GM18508 (cell line): Measurements from ENCODE around the gene ACOX3.
"Not testable (repeated sequence)": the region's sequence is repeated elsewhere in the genome, so short reads cannot be mapped to it uniquely, and the experiment has no call there.

Source experiments
- ATAC-seq: cut with Tn5 transposase; IDR thresholded peaks from one replicate; pipeline ENCODE4 v1.9.1; 2021; ENCODE audit warnings: moderate number of reproducible peaks; ENCODE audit not compliant: insufficient read depth, unreplicated experiment

ACOX3 gene

DNA sequence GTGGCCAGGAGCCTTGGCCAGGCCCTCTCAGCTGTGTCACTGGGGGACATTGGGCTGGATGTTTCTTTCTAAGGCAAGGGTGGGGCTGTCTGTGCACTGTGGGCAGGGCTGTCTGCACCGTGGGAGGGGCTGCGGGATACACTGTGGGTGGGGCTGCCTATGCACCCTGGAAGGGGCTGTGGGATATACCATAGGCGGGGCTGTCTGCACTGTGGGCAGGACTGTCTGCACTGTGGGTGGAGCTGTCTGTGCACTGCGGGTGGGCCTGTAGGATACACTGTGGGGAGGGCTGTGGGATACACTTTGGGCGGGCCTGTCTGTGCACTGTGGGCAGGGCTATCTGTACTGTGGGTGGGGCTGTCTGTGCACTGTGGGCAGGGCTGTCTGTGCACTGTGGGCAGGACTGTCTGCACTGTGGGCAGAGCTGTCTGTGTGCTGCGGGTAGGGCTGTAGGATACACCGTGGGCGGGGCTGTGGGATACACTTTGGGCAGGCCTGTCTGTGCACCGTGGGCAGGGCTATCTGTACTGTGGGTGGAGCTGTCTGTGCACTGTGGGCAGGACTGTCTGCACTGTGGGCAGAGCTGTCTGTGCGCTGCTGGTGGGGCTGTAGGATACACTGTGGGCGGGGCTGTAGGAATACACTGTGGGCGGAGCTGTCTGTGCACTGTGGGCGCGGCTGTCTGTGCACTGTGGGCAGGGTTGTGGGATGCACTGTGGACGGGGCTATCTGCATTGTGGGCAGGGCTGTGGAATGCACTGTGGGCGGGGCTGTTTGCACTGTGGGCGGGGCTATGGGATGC is 31.1 kb downstream of the ACOX3 start:
- no peak for ATAC-seq

DNA sequence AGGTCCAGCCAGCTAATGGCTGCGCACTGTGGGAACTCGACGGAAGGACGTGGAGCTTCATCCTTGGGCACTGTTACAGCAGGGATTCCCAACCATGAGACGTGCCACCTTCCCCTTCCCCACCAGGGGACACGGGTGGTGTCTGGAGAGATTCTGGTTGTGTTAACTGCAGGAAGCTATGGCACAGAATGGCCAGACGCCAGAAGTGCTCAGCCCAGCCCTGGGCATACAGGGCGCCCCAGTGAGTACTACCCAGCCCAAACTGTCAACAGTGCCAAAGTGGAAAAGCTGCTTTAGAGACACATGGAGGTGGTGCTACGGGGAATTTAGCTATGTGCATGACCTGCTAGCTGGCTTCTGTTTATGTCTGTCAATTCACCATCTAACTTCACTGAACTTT is 32.8 kb downstream of the ACOX3 start:
- ATAC-seq = no peak

DNA sequence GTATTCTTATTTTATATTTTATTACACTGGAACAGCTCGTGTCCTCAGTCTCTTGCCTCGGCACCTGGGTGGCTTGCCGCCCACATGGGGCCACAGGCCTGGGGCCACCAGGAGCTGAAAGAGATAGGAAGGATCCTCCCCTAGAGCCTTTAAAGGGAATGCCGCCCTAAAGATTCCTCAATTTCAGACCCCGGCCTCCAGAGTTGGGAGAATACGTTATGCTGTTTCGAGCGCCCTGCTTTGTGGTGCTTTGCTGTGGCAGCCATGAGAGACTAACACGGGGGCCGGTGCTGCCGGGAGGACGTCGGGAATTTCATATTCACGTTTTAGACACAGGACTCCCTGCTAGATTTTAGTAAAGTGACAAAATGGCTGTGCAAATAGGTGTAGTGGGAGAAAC is 33.2 kb downstream of the ACOX3 start:
- no peak for ATAC-seq

DNA sequence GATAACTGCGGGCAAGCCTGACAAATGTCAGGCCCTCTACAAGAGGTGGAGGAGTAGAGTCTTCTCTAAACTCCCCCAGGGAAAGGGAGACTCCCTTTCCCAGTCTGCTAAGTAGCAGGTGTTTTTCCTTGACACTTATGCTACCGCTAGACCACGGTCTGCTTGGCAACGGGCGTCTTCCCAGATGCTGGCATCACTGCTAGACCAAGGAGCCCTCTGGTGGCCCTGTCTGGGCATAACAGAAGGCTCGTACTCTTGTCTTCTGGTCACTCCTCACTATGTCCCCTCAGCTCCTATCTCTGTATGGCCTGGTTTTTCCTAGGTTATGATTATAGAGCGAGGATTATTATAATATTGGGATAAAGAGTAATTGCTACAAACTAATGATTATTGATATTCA is 33.6 kb downstream of the ACOX3 start:
- not testable (repeated sequence) for ATAC-seq

DNA sequence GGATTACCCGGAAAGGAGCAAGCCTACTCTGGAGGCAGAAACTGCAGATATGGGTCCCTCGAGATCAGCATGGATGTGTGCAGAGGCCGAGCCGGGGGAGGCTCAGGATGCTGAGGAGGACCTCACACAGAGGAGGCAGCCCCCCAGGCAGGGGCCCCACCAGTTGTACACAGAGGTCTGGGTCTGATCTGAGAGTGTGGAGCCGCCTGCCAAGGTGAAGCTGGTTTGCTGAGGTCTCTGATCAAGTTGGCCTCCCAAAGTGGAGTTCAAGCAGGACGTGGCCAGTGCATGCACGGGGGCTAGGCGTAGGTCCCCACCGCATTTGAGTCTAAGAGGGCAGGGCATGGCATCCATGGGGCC is 35.0 kb downstream of the ACOX3 start:
- ATAC-seq = no peak

DNA sequence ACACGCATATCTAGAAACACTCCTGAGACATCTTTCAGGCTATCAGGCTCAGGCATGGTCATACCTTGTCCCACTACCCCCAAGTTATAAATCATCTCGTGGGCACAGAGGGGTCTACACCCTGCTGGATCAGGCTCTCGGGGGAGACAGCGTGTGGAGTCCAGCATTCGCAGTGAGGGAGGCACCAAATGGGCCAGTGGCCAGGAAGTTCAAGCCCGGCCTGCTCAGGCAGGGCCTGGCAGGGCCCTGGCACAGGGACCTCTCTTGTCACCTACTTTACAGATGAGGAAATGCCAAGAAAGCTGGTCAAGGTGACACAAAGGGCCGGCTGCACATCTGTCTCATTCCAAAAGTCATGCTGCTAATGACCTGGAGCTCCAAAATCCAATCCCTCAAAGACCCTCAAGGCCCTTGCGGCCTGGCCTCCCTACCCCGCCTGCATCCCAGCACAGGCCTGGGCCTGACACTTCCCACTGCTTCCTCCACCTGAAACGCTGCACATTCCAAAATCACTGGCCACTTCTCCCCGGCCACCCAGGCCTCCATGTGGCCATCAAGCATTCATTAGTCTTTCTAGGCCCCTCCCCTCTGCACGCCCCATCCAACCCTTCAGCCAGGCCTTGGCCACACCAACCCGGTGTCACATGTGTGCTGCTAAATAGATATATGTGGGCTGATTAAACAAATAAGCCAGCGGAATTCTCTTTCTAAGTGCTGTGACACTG is 35.6 kb downstream of the ACOX3 start:
- ATAC-seq = no peak

DNA sequence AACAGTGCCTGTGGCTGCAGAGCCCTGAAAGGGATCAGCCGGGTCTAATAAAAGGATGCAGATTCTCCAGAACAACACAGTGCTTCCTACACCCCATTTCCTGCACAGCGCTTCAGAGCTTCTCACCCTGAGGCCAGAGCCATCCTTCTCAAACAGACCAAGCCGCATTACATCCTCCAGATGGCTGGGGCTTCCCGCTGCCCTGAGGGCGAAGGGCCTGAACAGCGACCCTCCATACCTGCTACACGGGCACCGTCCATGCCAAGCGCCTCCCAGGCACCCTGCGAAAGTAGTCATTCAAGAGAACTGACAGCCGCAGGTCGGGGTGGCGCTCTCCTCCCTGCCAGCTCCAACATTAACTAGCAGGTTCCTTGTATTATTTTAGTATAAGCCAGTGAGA is 36.5 kb downstream of the ACOX3 start:
- ATAC-seq = no peak

DNA sequence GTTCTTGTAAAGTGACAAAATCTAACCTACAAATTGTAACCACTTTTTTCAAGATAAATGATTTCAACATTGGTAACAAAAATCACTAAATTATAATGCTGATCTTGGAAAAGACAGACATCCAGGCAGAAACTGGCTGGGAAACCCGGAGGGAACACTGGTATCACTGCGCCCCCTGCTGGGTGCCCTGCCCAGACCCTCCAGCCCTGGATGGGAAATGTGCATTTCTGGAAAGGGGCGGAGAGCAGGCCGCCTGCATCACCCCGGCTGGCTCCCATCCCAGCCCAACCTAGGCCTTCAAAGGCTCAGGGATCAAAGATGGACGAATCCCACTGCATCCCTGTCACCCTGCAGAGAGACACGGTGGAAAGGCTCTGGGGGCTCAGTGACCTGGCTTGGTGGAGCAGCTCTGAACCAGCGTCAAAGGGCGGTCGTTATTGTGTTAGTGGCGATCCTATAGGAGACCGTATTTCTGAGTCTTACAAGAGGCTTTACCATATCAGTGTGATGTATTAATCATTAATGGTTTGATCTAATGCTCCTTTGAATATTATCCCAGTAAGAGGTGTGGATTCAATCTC is 37.3 kb downstream of the ACOX3 start:
- no peak for ATAC-seq

DNA sequence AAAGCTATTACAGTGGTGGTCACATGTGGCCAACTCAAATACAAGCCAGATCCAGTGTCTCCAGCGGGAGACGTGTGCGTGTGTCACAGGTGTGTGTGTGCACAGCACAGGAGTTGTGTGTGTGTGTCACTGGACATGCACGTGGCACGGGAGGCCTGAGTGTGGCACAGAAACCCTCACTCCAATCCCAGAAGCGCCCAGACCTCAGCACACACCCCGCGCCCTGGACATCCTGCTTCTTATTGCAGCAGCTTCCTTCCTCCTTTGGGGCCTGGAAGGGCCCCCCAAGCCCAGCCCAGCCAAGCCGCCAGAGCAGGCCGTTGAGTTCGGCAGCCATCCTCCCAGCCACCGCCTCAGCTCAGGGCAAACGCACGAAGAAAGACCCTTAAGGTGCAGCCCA is 37.9 kb downstream of the ACOX3 start:
- no peak for ATAC-seq

DNA sequence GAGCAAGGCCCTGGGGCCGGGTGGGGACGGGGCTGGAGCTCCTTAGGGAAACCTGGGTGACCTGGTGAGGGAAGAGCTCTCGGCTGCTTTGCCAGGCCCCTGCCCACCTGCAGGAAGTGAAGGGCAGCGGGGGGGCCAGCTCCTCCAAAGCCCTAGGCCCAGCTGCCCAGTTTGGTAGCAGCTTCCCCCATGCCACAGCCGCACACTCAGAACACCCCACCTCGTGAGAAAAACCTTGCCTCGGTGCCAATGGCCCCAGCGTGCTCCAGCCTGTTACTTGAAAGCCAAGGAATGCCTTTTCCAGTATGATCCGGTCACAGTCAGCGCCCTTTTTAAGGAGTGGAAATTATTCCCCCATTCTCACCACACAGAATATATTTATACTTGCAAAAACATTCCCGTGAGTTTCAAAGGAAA is 38.3 kb downstream of the ACOX3 start:
- no peak for ATAC-seq

DNA sequence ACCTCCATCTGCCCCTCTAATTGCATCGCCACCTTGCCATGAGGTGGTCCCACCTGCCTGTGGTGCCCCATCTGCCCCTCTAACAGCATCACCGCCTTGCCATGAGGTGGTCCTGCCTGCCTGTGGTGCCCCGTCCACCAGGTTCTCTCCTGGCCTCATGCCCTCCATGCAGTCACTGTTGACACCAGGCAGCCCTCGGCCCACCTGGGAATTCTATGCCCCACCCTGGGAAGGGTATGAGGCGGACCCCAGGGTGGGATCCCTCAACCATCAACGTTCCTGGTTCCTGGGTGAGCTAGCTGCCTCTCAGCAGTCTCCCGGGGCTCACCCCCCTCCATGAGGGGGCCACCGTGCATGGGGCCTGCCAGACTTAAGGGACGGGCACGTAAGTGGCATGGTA is 38.9 kb downstream of the ACOX3 start:
- ATAC-seq = no peak

DNA sequence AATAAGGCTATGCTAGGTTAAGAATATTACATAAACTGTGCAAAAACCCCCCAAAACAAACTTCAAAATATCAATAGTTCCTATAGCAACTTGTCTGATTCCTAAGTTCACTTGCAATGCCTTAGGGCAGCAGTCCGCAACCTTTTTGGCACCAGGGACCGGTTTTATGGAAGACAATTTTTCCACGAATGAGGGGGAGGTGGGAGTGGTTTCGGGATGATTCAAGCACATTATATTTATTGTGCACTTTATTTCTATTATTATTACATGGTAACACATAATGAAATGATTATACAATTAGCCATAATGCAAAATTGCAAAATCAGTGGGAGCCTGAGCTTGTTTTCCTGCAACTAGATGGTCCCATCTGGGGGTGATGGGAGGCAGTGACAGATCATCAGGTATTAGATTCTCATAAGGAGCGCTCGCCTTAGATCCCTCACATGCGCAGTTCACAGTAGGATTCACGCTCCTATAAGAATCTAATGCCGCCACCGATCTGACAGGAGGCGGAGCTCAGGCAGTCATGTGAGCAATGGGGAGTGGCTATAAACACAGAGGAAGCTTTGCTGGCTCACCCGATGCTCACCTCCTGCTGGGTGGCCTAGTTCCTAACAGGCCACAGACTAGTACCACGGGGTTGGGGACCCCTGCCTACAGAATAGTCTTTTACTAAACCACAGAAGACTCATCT is 39.7 kb downstream of the ACOX3 start:
- no peak for ATAC-seq

DNA sequence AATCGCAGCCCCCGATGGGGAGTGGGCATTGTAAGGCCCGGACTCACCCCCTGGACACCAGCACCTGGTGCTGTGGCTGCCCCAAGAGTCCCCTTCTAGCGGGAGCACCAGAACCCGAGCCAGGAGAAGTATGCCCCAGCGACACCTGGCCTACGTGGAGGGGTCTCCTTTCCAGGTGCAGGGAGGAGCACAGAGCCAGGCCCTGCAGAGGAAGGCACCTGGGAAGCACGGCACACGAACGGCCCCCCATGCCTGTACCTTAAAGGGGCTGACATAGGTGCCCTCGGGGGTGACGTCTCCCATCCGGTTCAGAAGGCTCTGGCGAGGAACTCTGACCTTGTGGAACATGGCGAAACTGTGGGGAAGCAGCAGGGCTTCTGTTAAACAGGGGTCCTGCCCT is 41.2 kb downstream of the ACOX3 start:
- no peak for ATAC-seq

DNA sequence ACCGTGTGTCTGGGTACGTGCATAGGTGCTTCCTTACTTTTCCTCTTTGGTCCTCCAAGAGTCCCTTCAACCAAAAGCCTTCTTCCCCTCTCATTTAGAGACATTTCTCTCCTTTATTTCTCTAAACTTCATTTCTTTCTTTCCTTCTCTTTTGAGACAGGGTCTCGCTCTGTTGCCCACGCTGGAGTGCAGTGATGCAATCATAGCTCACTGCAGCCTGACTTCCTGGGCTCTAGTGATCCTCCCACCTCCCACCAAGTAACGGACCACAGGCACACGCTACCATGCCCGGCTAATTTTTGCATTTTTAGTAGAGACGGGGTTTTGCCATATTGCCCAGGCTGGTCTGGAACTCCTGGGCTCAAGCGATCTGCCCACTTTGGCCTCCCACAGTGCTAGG is 42.2 kb downstream of the ACOX3 start:
- no peak for ATAC-seq

DNA sequence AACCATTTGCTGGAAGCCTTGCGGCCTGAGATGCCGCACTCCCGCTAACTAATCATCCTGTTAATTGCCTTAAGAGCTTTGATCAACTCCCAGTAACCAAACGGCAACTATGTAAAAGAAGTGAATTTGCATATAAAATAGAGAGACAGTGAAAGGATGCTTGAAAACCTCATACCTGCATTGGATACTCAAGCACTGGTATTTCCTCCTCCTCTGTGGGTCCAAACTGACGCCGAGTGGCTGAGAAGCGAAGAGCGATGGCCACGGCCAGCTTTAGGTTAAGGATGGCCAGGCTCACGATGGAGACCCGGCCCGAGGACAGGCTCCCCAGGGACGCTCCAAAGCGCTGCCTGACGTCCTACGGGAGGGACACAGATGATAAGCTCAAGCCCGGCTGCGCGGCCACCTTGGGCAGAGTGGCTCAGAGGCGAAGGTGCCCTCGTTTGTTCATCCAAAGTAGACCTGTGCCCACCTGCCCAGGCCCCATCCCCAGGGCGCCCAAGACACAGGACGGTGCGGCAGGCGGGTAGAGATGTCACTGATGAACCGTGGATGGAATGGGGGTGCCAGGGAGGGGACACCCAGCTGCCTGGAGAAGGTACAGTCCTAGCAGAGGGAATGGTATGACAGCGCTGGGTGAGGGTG is 43.6 kb downstream of the ACOX3 start:
- no peak for ATAC-seq

DNA sequence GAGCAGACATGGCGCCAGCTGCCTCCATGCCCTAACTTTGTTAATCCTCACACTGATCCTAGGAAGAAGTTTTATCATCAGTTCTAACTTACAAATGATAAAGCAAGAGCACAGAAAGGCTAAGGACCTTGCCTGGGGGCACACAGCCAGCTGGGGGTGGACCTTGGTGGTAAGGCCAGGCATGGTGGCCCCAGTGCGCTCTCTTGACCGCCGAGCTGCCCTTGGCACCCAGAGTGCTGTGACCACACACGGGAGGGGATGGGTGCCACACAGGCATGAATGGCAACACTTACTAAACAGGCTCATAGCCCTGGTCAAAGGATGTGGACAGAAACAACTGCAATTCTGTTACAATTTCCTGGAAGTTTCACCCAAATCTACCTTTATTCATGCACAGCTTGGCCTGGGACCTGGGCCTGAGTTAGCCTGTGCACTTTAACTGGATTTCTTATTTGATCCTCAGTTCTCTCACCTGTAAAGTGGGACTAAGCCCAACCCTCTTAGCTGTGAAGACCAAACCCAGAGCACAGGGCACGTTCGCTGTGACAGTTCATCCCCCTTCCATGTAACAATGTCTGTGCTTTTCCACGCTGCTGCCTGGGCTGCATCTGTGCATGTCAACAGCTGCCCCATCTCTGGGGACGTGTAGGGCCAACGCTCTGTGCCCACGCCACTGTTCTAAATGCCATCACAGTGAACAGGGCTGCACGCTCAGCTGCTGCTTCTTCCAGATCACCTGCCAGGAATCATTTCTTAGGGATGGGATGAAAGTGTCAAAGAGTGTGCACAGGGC is 44.8 kb downstream of the ACOX3 start:
- ATAC-seq = no peak

DNA sequence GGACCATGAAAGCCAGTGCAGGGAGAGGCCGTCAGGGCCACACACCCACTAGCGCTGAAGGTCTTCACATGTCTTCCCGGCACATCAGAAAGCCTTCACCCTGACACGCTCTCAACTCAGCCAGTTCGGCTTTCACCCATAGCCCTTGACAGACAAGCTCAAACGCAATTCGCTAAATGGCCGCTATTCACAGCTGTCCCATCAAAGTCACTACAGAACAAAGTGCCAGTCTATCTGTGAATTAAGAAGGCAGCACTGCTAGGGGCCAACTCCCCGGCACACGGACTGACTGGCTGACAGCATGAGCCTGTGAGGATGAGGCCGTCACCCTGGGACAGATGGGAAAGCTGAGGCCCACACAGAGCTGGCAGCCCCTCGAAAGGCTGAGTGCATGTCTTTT is 45.7 kb downstream of the ACOX3 start:
- no peak for ATAC-seq

DNA sequence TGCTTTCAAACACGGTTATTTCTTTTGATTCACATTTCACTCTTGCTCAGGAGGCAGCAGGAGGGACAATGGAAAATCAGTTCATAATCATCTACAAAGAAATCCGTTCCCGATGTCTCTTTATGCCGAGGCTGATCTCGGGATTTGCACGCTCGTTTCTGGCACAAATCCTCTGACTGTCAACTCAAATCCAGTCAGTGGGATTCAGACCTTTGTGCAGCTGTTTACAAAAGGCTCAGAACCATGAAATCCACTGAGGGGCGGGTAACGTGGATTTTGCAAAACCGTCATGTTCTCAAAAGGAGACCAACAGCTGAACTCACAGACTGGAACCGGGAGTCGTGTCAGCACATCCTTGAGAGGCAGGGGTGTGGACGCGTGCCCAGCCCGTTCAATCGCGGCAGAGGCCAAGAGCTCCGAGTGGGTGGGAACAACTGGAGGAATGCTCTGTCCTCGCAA is 46.4 kb downstream of the ACOX3 start:
- no peak for ATAC-seq

DNA sequence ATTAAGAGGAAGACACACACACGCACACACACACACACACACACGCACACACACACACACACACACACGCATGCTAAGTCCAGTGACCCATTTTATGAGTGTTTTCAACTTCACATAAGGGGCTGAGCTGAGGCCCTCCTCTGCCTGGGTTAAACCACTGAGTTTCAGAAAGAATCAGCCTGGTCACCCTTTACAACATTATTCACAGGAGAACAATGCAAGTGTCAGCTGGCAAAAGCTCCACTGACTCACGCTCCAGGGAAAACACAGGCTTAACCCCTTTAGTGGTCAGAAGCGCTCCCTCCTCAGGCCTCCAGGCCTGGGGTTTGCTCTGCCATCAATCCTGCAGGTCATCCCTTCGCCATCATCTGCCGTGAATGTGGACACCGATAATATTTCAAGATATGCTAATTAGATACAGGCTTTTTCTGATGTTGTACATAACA is 46.9 kb downstream of the ACOX3 start:
- no peak for ATAC-seq
